GM19324 (cell line): Measurements from ENCODE around the gene ZBTB37.
"Not testable (repeated sequence)": the region's sequence is repeated elsewhere in the genome, so short reads cannot be mapped to it uniquely, and the experiment has no call there.

Source experiments
- ATAC-seq: cut with Tn5 transposase; IDR thresholded peaks from one replicate; pipeline ENCODE4 v1.9.1; 2021; ENCODE audit warnings: mild to moderate bottlenecking, moderate library complexity; ENCODE audit not compliant: unreplicated experiment, low FRiP score

Gene ZBTB37

DNA sequence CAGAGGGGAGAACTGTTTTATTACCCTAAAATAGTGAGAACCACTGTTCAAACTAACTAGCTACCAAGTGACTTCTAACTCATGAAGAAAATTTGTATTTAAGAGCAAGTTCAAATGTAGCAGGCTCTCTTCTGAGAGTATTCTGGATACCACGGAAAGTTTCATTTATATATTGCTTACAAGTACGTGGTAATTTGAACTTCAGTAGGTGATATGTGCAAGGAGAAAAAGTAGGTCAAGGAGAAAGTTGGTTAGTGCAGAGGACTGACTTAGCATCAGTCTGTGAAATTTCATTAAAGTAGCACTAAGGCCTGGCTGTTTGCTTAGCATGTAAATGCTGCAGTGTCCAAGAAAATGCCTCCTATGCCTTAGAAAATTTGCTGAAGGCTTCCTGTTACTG is 32.2 kb downstream of the ZBTB37 start:
- ATAC-seq, result no peak

DNA sequence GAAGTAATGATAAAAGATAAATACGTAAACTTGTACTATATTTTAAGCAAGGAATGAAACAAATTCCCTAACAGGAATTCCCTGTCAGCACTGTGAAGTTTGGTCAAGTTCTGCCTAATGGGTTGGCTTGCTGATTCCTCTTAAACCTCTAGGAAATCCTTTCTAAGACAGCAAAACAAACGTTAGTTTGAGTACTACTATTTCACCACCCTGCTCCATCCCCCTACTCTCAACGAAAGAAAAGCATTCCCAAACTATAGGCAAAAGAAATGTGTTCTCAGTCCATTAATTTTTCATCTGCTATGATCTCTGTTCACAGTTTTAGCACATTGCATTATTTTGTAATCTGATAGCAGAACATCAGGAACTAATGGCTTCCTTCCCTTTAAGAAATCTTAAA is 32.8 kb downstream of the ZBTB37 start:
- no peak for ATAC-seq

GRCh38 chr1:173903827-173904531 is 35.8 kb downstream of the ZBTB37 start:
- no peak for ATAC-seq

DNA sequence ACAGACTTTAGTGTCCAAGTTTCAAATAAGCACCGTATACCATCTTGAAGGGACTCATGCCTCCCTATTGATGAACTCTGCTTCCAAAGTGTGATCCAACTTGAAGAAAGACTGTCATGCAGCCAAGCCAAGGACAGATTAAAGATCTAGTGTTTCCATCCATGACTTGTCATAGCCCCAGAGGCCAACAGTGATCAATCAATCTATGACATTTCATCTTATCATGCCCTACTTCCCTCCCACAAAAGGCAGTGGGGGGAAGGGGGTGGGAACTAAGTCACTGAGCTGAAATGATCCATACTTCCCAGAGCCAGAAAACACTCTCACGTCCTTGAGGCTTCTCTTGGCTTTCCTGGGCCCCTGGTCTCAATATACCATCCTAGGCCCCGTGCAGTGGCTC is 44.9 kb downstream of the ZBTB37 start:
- no peak for ATAC-seq

DNA sequence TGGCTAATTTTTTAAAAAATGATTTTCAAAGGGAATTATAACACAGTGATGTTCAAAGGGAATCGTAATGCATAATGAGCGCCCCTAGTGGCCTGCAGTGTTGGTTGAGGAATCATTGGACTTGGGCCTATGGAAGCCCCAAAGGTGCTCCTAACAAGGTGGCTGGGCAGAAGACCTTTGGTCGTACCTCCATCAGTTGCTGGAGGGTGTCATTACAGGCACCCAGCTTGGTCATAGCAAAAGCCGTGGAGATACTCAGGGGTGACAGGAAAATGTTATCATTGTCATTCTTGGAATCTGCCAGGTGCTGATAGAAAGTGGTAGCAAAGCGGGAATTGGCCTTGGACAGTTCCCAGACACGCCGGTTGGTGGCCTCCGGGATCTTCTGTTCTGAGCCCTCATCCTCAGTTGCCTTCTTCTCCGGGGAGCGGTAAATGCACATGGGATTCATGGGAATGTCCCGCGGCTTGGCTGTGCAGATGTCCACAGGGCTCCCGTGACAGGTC is 46.2 kb downstream of the ZBTB37 start:
- ATAC-seq, result no peak

- no peak for ATAC-seq
These were observed 47.4 kb downstream of the ZBTB37 start for GRCh38 chr1:173915596-173915995.

DNA sequence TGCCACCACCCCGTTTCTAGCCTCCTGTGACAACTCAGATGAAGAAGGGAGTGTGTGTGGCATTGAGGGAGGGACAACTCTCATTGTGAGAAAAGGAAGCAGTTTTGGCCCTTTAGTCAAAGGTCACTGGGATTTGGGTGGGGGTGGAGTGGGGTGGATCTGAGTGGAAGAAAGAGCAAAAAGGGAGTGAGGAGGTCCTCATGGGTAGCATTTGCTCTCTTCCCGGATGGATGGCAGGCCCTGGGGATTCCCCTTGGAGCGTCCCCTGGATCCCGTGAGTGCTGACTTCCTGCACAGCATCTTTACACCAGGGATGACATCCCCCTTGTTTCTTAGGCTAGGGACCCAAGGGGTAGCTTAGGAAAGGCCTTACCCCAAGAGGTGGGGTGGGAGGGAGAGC is 48.5 kb downstream of the ZBTB37 start:
- no peak for ATAC-seq

DNA sequence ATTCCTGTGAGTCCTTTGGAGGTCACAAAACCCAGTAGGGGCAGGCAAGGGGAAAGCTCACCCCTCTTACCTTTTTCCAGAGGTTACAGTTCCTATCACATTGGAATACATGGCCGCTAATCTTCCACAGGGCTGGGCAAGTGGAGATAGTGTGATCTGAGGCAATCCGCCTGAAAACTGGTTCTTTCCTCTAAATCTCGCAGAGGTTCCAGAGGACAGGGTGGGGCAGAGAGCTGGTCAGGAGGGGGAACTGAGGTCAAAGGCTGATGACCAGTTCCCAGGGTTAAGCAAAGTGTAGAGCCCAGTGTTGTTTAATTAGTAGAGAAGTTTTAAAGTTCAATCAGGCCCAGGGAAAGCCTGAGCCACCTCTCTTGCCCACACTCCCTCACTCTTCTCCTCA is 49.0 kb downstream of the ZBTB37 start, which contains the start of gene SERPINC1:
Gene SERPINC1 (minus strand): TSS at position 179 of the 400 bp plus-strand sequence. CDS start 68 bp downstream, at position 111.
- ATAC-seq, result no peak

DNA sequence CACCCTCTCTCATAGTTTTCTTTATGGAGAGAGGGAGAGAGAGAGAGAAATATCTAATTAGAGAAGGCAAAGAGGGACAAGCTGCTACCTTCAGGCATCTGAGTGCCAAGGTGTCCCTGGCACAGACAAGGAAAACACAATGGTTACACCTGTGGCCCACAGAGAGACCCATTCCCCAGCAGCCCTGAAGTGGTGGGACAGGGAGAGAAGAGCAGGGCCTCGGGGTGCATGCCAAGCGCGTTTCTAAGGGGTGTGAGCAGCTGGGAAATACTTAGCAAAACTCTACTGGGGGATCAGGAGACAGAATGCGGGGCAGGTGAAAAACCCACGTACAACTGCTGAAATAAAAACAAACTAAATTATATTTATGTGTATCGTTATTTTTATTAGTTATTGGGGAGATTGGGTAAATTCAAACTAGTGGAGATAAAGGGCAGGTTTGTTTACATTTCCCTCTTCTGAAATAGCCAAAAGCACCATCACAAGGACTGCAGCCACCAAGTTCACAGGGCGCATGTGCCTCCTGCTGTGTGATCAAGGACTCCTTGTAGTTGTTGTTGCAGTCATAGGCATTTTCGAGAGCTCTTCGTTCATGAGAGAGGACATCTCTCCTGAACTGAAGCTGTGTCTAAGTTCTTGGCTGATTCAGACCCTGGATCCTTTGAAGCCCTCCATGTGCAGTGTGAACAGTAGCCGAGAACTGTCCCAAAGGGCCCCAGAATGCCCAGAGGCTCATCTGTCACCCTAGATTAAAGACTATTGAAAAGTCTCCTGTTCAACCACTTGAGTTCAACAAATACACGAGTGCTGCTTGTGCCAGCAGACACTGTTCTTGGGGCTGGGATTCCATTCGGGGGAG is 49.7 kb downstream of the ZBTB37 start:
- ATAC-seq, result no peak

DNA sequence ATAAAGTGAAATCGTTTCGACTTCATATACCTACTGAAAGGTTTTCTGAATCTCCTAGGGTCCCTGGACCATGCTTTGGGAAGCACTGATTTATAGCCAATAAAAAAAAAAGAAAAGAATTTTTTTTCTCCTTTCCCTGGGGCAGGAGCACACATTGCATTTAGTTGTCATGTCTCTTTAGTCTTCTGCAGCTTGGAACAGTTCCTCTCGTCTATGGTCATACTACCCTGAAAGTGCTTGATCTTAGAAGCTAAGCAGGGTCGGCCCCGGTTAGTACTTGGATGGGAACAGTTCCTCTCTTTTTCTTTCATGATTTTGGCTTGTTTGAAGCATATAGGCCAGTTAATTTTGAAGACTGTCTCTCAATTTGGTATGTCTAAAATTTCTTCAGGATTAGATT is 52.7 kb downstream of the ZBTB37 start:
- no peak for ATAC-seq

DNA sequence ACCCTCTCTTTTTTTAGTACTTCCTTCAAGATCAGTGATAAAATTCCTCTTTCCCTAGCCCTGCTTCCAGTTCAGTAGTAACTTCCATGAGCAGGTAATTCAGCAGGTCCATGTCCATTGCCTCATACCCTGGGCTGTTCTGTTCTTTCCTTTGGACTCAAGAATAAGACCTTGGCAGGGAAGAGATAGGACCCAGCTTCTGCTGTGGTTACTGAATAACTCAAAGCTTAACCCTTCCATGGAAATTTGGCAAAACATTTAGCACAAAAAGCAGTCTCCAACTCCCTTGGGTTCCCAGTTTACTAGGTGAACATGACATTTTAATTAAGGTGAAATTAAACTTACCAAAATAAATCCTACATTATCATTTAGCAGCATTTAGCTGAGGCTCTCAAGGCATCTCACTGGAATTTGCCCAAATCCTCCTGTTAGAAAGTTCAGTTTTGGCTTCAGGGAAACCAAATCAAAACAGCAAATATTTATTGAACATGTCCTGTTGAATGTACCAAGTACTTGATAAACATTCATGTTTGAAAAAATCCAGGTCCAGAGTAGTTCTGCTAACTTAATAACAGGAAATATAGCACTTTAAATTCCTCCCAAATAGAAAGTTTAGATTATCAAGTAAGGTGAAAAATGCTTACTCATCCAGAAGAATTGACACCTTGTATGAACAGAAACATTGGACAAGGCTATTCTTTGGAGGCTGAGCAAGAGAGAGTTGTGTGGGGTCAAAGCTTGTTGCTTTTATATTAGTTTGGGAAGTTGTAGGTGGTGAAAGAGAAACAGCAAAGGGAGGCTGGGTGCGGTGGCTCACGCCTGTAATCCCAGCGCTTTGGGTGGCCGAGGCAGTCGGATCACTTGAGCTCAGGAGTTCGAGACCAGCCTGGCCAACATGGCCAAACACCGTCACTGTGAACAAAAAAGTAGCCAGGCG is 57.4 kb downstream of the ZBTB37 start:
- no peak for ATAC-seq

GRCh38 chr1:173930541-173930940 is 62.4 kb downstream of the ZBTB37 start:
- ATAC-seq, result not testable (repeated sequence)

GRCh38 chr1:173934440-173934839 is 66.3 kb downstream of the ZBTB37 start:
- no peak for ATAC-seq

DNA sequence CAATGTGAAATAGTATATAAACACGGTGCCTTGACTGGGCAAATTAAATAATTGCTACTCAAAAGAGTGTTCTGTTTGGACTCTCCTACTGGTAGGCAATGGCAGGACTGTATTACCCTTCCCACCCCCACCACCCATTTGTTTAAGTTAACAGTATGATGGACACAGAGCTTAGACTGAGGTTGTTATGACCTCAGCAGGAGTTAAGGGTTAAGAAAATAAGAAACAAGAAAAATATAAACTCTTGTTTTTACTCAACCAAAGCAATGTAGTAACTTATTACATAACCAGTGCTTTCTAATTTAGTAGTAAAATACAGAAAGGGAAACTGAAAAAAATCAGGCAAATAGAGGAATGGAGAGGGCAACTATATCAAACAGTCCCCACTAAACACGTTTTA is 68.9 kb downstream of the ZBTB37 start:
- no peak for ATAC-seq

- no peak for ATAC-seq
These were observed 78.3 kb downstream of the ZBTB37 start for GRCh38 chr1:173946380-173946921.

GRCh38 chr1:173948594-173948993 is 80.4 kb downstream of the ZBTB37 start:
- no peak for ATAC-seq
